ENCODE data around the gene TAB2.

Gene TAB2

DNA sequence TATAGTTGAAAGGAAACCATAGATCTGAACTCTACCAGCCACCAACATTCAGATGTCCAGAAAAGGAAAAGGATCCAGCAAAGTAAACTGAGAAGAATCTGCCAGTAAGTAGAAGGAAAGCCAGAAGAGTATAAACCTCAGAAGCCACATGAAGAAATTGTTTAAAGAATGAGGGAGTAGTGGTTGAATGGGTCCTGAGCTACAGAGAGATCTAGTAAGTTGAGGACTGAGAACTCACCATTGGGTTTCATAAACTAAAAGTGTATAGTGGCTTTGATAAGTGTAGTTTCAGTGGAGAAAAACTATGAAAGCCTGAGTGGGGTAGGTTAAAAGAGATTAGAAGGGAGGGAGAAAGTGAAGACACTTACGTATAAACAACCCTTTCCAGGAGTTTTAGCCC, 50.6 kb downstream of the TAB2 start:
- no peak overlapping the region for H3K4me3 ChIP-seq (ENCODE audit: control insufficient read depth, low read depth, low read length)
- TF ChIP-seq, protein P1, sequence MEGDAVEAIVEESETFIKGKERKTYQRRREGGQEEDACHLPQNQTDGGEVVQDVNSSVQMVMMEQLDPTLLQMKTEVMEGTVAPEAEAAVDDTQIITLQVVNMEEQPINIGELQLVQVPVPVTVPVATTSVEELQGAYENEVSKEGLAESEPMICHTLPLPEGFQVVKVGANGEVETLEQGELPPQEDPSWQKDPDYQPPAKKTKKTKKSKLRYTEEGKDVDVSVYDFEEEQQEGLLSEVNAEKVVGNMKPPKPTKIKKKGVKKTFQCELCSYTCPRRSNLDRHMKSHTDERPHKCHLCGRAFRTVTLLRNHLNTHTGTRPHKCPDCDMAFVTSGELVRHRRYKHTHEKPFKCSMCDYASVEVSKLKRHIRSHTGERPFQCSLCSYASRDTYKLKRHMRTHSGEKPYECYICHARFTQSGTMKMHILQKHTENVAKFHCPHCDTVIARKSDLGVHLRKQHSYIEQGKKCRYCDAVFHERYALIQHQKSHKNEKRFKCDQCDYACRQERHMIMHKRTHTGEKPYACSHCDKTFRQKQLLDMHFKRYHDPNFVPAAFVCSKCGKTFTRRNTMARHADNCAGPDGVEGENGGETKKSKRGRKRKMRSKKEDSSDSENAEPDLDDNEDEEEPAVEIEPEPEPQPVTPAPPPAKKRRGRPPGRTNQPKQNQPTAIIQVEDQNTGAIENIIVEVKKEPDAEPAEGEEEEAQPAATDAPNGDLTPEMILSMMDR (IDR thresholded peaks at IDR 0.05; ENCODE audit: control insufficient read depth, insufficient read depth, low read depth, low read length, missing control alignments), result no peak
- DNase-seq (ENCODE audit: low read depth), result no peak

GRCh38 chr6:149371154-149371553, 53.6 kb downstream of the TAB2 start:
- H3K4me3 ChIP-seq (ENCODE audit: control insufficient read depth, low read depth, low read length), result no peak overlapping the region
- TF ChIP-seq, protein P1 (IDR thresholded peaks at IDR 0.05; ENCODE audit: control insufficient read depth, insufficient read depth, low read depth, low read length, missing control alignments), result no peak

DNA sequence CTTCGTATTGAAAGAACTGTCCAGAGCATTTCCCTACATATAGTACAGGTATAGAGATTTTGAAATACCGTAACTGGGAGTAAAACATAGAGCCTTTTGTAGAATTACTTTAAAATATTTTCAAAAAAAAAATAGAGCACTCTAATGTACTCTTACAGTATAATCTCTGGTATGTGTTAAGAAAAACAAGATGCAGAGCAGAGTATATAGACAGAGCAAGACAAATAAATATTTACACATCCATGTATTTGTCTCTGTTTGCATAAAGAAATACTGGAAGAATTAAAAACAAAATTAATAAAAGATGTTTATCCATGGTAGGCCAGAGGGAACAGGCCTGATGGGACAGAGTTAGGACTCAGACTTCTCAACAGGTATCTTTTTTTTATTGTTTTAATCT, 54.5 kb downstream of the TAB2 start:
- TF ChIP-seq, protein P1 (IDR thresholded peaks at IDR 0.05; ENCODE audit: control insufficient read depth, insufficient read depth, low read depth, low read length, missing control alignments), result no peak
- no peak overlapping the region for H3K4me3 ChIP-seq (ENCODE audit: control insufficient read depth, low read depth, low read length)
- no peak for DNase-seq (ENCODE audit: low read depth)

More at GRCh38 chr6:149371154-149371553, 53.6 kb downstream of the TAB2 start:
- no peak for DNase-seq (ENCODE audit: low read depth)

DNA sequence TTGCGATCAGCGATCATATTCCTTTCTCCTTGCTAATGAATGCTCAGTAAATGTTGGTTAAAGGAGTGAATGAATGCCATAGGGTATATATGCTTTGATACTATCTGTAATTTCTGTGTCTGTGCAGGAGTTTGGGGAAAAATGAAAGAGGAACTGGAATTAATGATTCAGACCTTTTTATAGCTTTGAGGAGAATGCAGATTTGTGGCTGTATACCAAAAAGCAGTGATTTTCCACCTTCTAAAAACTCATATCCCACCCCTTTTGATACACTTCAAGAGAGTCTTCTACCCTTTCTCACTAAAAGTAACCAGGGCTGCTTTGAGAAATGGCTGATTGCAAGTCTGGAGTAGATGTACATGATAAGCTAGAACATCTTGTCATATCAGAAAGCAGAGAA, 56.0 kb downstream of the TAB2 start:
- TF ChIP-seq, protein P1 (IDR thresholded peaks at IDR 0.05; ENCODE audit: control insufficient read depth, insufficient read depth, low read depth, low read length, missing control alignments), result no peak
- DNase-seq (ENCODE audit: low read depth), result no peak
- no peak overlapping the region for H3K4me3 ChIP-seq (ENCODE audit: control insufficient read depth, low read depth, low read length)

DNA sequence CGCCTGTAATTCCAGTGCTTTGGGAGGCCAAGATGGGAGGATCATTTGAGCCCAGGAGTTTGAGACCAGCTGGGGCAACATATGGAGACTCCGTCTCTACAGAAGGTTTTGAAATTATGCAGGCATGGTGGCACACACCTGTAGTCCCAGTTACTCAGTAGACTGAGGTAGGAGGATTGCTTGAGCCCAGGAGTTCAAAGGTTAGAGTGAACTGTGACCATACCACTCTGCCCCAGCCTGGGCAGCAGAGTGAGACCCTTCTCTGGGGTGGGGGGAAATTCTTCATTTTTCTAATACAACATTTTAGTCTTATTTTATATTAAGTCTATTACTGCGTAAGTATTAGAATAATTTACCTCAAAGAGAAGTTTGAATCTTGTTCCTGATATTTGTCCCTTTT, 62.5 kb downstream of the TAB2 start:
- TF ChIP-seq, protein P1 (IDR thresholded peaks at IDR 0.05; ENCODE audit: control insufficient read depth, insufficient read depth, low read depth, low read length, missing control alignments), result no peak
- H3K4me3 ChIP-seq (ENCODE audit: control insufficient read depth, low read depth, low read length), result no peak overlapping the region
- no peak for DNase-seq (ENCODE audit: low read depth)

DNA sequence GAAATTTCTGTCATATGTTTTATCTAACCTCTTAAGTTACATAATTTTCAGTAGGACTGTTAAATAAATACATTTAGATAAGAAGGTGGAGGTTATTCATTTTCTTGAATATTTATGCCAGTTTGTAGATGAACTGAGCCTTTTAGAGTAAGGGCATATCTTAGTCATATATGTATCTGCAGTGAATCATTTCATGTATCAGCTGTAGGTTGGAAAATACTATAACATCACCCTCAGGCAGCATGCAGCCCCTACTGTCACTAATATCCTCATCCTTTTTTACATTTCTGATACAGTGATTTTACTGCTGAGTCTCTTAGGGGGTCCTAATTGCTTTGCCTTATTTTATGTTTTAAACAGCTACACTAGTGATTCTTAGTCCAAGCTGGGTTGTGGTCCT, 63.0 kb downstream of the TAB2 start:
- TF ChIP-seq, protein P1 (IDR thresholded peaks at IDR 0.05; ENCODE audit: control insufficient read depth, insufficient read depth, low read depth, low read length, missing control alignments), result no peak
- no peak overlapping the region for H3K4me3 ChIP-seq (ENCODE audit: control insufficient read depth, low read depth, low read length)
- no peak for DNase-seq (ENCODE audit: low read depth)

DNA sequence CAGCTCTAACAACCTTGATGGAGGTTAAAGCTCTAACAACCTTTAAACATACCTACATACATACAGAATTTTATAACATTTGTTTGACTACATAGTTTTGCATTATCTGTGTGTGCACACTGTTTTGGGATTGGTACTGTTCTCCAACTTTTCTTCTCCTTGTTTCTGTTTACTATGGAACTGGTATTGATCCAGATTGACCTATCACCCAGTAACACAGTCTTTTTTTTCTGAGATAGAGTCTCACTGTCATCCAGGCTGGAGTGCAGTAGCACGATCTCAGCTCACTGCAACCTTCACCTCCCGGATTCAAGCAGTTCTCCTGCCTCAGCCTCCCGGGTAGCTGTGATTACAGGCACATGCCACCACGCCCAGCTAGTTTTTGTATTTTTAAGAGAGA, 65.9 kb downstream of the TAB2 start:
- TF ChIP-seq, protein P1 (IDR thresholded peaks at IDR 0.05; ENCODE audit: control insufficient read depth, insufficient read depth, low read depth, low read length, missing control alignments), result no peak
- no peak for DNase-seq (ENCODE audit: low read depth)
- H3K4me3 ChIP-seq (ENCODE audit: control insufficient read depth, low read depth, low read length), result no peak overlapping the region
